NCI-H2171 (cell line): Measurements from ENCODE around the gene GJC2.
A peak's percentile ranks its signal among the peaks of the same experiment; 100 is the strongest.

Source experiments
- DNase-seq: peaks from one replicate; lab custom pipeline; 2025; lab: John Stamatoyannopoulos, UW

GJC2 gene

GRCh38 chr1:228114827-228115226 is 34.9 kb upstream of the GJC2 start:
- no peak for DNase-seq

- DNase-seq = no peak
Observed at GRCh38 chr1:228117335-228117734, 32.4 kb upstream of the GJC2 start.

- DNase-seq = no peak
Observed at GRCh38 chr1:228118040-228118439, 31.7 kb upstream of the GJC2 start.

GRCh38 chr1:228120351-228120750 is 29.4 kb upstream of the GJC2 start:
- DNase-seq = no peak

- no peak for DNase-seq
Observed at GRCh38 chr1:228120857-228121489, 28.8 kb upstream of the GJC2 start.

GRCh38 chr1:228122921-228123441 is 26.7 kb upstream of the GJC2 start:
- no peak for DNase-seq

- DNase-seq = no peak
Observed at GRCh38 chr1:228123505-228123904, 26.2 kb upstream of the GJC2 start.

GRCh38 chr1:228125185-228125584 is 24.5 kb upstream of the GJC2 start:
- DNase-seq = no peak

GRCh38 chr1:228131766-228132165 is 18.0 kb upstream of the GJC2 start:
- DNase-seq = no peak

- no peak for DNase-seq
Observed at GRCh38 chr1:228134591-228134990, 15.1 kb upstream of the GJC2 start.

GRCh38 chr1:228136901-228137300 is 12.8 kb upstream of the GJC2 start:
- DNase-seq = no peak

GRCh38 chr1:228139406-228139930 is 10.3 kb upstream of the GJC2 start:
- DNase-seq = no peak

GRCh38 chr1:228139931-228140723 is 9.6 kb upstream of the GJC2 start, which contains the start of gene GUK1:
GUK1 (plus strand) TSS chr1:228140279; CDS start chr1:228140303, 24 bp downstream.
- peak; percentile 99 for DNase-seq

GRCh38 chr1:228140724-228141225 is 9.0 kb upstream of the GJC2 start:
- DNase-seq = no peak

- no peak for DNase-seq
Observed at GRCh38 chr1:228141226-228142044, 8.3 kb upstream of the GJC2 start.

- peak; percentile 21 for DNase-seq
Observed at GRCh38 chr1:228142155-228142691, 7.5 kb upstream of the GJC2 start.

GRCh38 chr1:228142701-228143136 is 7.0 kb upstream of the GJC2 start:
- no peak for DNase-seq

- DNase-seq = no peak
Observed at GRCh38 chr1:228143480-228144192, 6.1 kb upstream of the GJC2 start.

GRCh38 chr1:228144193-228144992 is 5.3 kb upstream of the GJC2 start:
- no peak for DNase-seq

GRCh38 chr1:228144993-228145343 is 4.8 kb upstream of the GJC2 start:
- DNase-seq = no peak
